K562 (cell line): ENCODE measurements around the gene APOLD1. TPM values are rescaled to one million over a fixed set of nuclear protein-coding genes. Genes with fewer than 3 reads are reported as not detected.

Experiments
- ATAC-seq: fragments of 200-7000 bp; cut with Tn5 transposase; 3 replicates; pipeline ENCODE4 v1.9.1; 2020; ENCODE audit warnings: moderate library complexity
- BruUV-seq: library from RNA; stranded (reverse); fragments of 400-500 nt; replicated peaks from 2 replicates; lab custom pipeline; 2021; lab: Mats Ljungman, UMichigan
- CTCF ChIA-PET: fragments of 300-600 bp; formaldehyde crosslinking; extraction: SDS; loops from one replicate; lab custom pipeline; 2021; ENCODE audit warnings: low intra/inter-chr PET ratio; lab: Yijun Ruan, JAX
- POLR2A ChIA-PET: fragments of 300-600, 350-650 bp; sonication (Branson Sonifier 250); formaldehyde crosslinking; extraction: SDS; loops from one replicate; lab custom pipeline; 2021; ENCODE audit warnings: antibody characterized with exemption, inconsistent platforms; lab: Yijun Ruan, JAX
- DNase-seq, 4 experiments: peaks; one replicate each; pipeline versions ENCODE4 v3.0.0 to v3.0.0-alpha.2; 2011 to 2018; ENCODE audit warnings: low spot score in 3 of 4, mixed read lengths in 3 of 4; ENCODE audit errors: extremely low read depth in 1 of 4
- FAIRE-seq: peaks from 2 replicates; lab custom pipeline; 2011; peaks lifted over from hg19 to GRCh38; lab: Jason Lieb, UNC
- H2AFZ ChIP-seq: 2 replicates; pipeline ENCODE4 v1.6.0; 2011; ENCODE audit warnings: low read depth, low read length, control low read depth, inconsistent platforms
- H3K27ac ChIP-seq: fragments of 200-600 bp; 3 replicates; pipeline ENCODE4 v1.8.0; 2011; ENCODE audit warnings: low read depth, mild to moderate bottlenecking, control low read depth, inconsistent platforms, low read length, moderate library complexity, mixed read lengths; ENCODE audit errors: extremely low read depth
- H3K27me3 ChIP-seq, 2 experiments: fragments of 300-600 bp in 1 of 2; 2 replicates in 1 of 2; 3 replicates in 1 of 2; pipeline versions ENCODE4 v1.6.0 to v1.8.0; 2011; ENCODE audit warnings: inconsistent platforms in 2 of 2, low read length in 2 of 2, mild to moderate bottlenecking in 1 of 2, mixed read lengths in 1 of 2, moderate library complexity in 1 of 2; ENCODE audit not compliant: control insufficient read depth in 2 of 2, insufficient read depth in 2 of 2
- H3K36me3 ChIP-seq: fragments of 300-600 bp; 3 replicates; pipeline ENCODE4 v1.8.0; 2011; ENCODE audit warnings: mild to moderate bottlenecking, low read length, inconsistent platforms; ENCODE audit not compliant: control insufficient read depth, insufficient read depth
- H3K4me1 ChIP-seq, 2 experiments: fragments of 200-600 bp in 1 of 2; replicated peaks in 1 of 2; 2 replicates in 1 of 2; 3 replicates in 1 of 2; pipeline versions ENCODE4 v1.5.1 to v1.8.0; 2011; ENCODE audit warnings: inconsistent platforms in 2 of 2, low read length in 2 of 2, mild to moderate bottlenecking in 1 of 2, mixed read lengths in 1 of 2, moderate library complexity in 1 of 2; ENCODE audit not compliant: control insufficient read depth in 2 of 2, insufficient read depth in 2 of 2
- H3K4me2 ChIP-seq: 2 replicates; pipeline ENCODE4 v1.6.1; 2011; ENCODE audit warnings: low read length, control low read depth, inconsistent platforms, mixed read lengths; ENCODE audit not compliant: insufficient read depth
- H3K4me3 ChIP-seq: fragments of 200-600 bp; sonication (generic), shearing (Covaris generic); 2 replicates; pipeline ENCODE4 v1.5.1; 2016; ENCODE audit warnings: control low read depth, inconsistent platforms
- H3K79me2 ChIP-seq: fragments of 200-600 bp; 3 replicates; pipeline ENCODE4 v1.8.0; 2011; ENCODE audit warnings: low read length, inconsistent platforms; ENCODE audit not compliant: control insufficient read depth, insufficient read depth
- H3K9ac ChIP-seq, 2 experiments: 2 replicates each; pipeline versions ENCODE4 v1.6.0 to v1.6.1; 2011; ENCODE audit warnings: low read depth in 2 of 2, low read length in 2 of 2, control low read depth in 1 of 2, inconsistent platforms in 1 of 2, mild to moderate bottlenecking in 1 of 2, mixed read lengths in 1 of 2; ENCODE audit not compliant: insufficient read depth in 1 of 2
- H3K9me1 ChIP-seq: one replicate; pipeline ENCODE4 v1.6.0; 2011; ENCODE audit warnings: inconsistent platforms, mild to moderate bottlenecking, low read length, moderate library complexity; ENCODE audit not compliant: control insufficient read depth, insufficient read depth
- H3K9me3 ChIP-seq: replicated peaks from 2 replicates; pipeline ENCODE4 v1.5.1; 2011; ENCODE audit warnings: low read depth, low read length, inconsistent platforms; ENCODE audit not compliant: control insufficient read depth, insufficient read depth
- H4K20me1 ChIP-seq: replicated peaks from 2 replicates; pipeline ENCODE4 v1.6.1; 2011; ENCODE audit warnings: low read length, inconsistent platforms, mixed read lengths; ENCODE audit not compliant: control insufficient read depth, insufficient read depth
- HNRNPUL1 ChIP-seq: fragments of 200-400 bp; formaldehyde crosslinking; IDR thresholded peaks from 2 replicates; pipeline ENCODE4 v1.6.1; 2017; ENCODE audit warnings: low read length
- LARP7 ChIP-seq: fragments of 450-650 bp; IDR thresholded peaks from 2 replicates; pipeline ENCODE4 v1.6.1; 2016
- MCM7 ChIP-seq, 2 experiments: fragments of 450-650 bp; IDR thresholded peaks; 2 replicates each; pipeline ENCODE4 v1.6.1; 2016 to 2018
- MEIS2 ChIP-seq: fragments of 450-650 bp; IDR thresholded peaks from 2 replicates; pipeline ENCODE4 v1.6.1; 2014; ENCODE audit warnings: mild to moderate bottlenecking; ENCODE audit not compliant: partially characterized antibody
- RAD21 ChIP-seq, 2 experiments: fragments of 250-450 bp in 1 of 2; fragments of 450-650 bp in 1 of 2; sonication (Bioruptor Pico) in 1 of 2; formaldehyde crosslinking in 1 of 2; IDR thresholded peaks in 1 of 2; conservative IDR thresholded peaks in 1 of 2; 2 replicates each; pipeline versions ENCODE4 v1.4.0 to v1.8.0; 2020 to 2022; ENCODE audit warnings: mild to moderate bottlenecking in 2 of 2, moderate library complexity in 1 of 2
- SMARCB1 ChIP-seq: IDR thresholded peaks from 2 replicates; pipeline ENCODE4 v1.6.1; 2011; ENCODE audit warnings: improper control_type of control experiment, low read depth; ENCODE audit not compliant: insufficient read length
- SMARCE1 ChIP-seq: fragments of 450-650 bp; IDR thresholded peaks from 2 replicates; pipeline ENCODE4 v1.7.1; 2016; ENCODE audit warnings: mild to moderate bottlenecking
- ZBTB33 ChIP-seq: sonication (generic); formaldehyde crosslinking; IDR thresholded peaks from 2 replicates; pipeline ENCODE4 v1.8.1; 2023; ENCODE audit warnings: mild to moderate bottlenecking, missing genetic modification reagents
- ZNF561 ChIP-seq: fragments of 450-650 bp; formaldehyde crosslinking; conservative IDR thresholded peaks from 2 replicates; pipeline ENCODE4 v1.4.0; 2020; ENCODE audit warnings: mild to moderate bottlenecking, moderate library complexity
- ZNF57 ChIP-seq: fragments of 450-650 bp; formaldehyde crosslinking; IDR thresholded peaks from 2 replicates; pipeline ENCODE4 v1.4.0; 2020; ENCODE audit warnings: mild to moderate bottlenecking, moderate library complexity
- ZNF589 ChIP-seq: fragments of 200-800 bp; sonication (Bioruptor generic); IDR thresholded peaks from 2 replicates; pipeline ENCODE4 v1.6.1; 2016; ENCODE audit warnings: low read depth, missing genetic modification characterization, missing compliant biosample characterization
- ZNF764 ChIP-seq: fragments of 250-450 bp; sonication (Bioruptor Pico); IDR thresholded peaks from 2 replicates; pipeline ENCODE4 v1.4.0; 2020; ENCODE audit warnings: low read depth, mild to moderate bottlenecking, moderate library complexity
- WGBS: fragments of 100-300 bp; shearing (Covaris generic); methylation state at CpG from one replicate; pipeline ENCODE4 v1.1.6; 2016; ENCODE audit warnings: low coverage, mixed read lengths; ENCODE audit not compliant: insufficient coverage; ENCODE audit errors: missing lambda C conversion rate; 5-methylcytosine and 5-hydroxymethylcytosine counted together
- in situ Hi-C: fragments of 300-500 bp; cut with MboI; formaldehyde crosslinking; loops from 4 replicates; pipeline ENCODE4 v1.15.0; 2018; ENCODE audit warnings: inconsistent platforms, mixed read lengths
- intact Hi-C: fragments of 100-400 bp; cut with micrococcal nuclease; formaldehyde crosslinking; loops from 2 replicates; pipeline ENCODE4 v1.14.2; 2022
- polyA plus RNA-seq, 8 experiments: library from polyadenylated mRNA; depleted of rRNA in 4 of 8; stranded (reverse) in 5 of 8; unstranded in 3 of 8; fragments of >200 nt; fragmentation: Nextera tagmentation in 2 of 8; fragmentation: Illumina TruSeq in 1 of 8; extraction: Ambion mirVana in 2 of 8; extraction: Trizol in 1 of 8; gene quantifications; 2 replicates each; pipeline versions ENCODE4 v1.2.1 to v1.2.3, GENCODE V29; 2011 to 2014; ENCODE audit warnings: inconsistent platforms in 1 of 8, missing spikeins in 1 of 8
- total RNA-seq, 7 experiments: library from RNA; depleted of rRNA in 6 of 7; stranded (reverse); fragments of >200 nt in 6 of 7; fragmentation: Illumina TruSeq in 2 of 7; extraction: Trizol in 2 of 7; gene quantifications; 2 replicates each; pipeline versions ENCODE4 v1.2.1 to v1.2.3, GENCODE V29; 2011 to 2021; ENCODE audit warnings: low replicate concordance in 1 of 7

APOLD1 gene
- total and polyA plus RNA-seq, 9 of the 15 experiments (the other 6 are each of a cell fraction or from before 2014, with no cell fraction given), result 0.28 to 1.1 (median 0.61) TPM

GRCh38 chr12:12745576-12746211, 39.8 kb upstream of the APOLD1 start:
- BruUV-seq, result no TSS peak
- no peak overlapping the region for H3K9ac ChIP-seq
- in situ Hi-C loops, result no loop called here
- H3K79me2 ChIP-seq, result no peaks in the 10 kb centered on the region
- WGBS, result 63% methylated on average over 6 of the region's 7 CpGs
- intact Hi-C loops, result no loop called here
- TF ChIP-seq LARP7 (no peak), MCM7 (IDR thresholded peaks at IDR 0.05) (no peak), SMARCE1 (no peak), HNRNPUL1 (no peak), MEIS2 (no peak), ZBTB33 (CRISPR knock-in tag) (no peak), RAD21 (CRISPR knock-in tag; conservative IDR thresholded peaks at IDR 0.05 in 1 of 2, IDR thresholded peaks at IDR 0.05 in 1 of 2) (no peak), ZNF589 (CRISPR knock-in tag) (no peak), SMARCB1 (no peak), ZNF561 (CRISPR knock-in tag) (no peak), ZNF764 (CRISPR knock-in tag) (no peak), ZNF57 (CRISPR knock-in tag) (no peak)
- no peaks in the 10 kb centered on the region for H4K20me1 ChIP-seq
- DNase-seq (no peak), FAIRE-seq (no peak), ATAC-seq (no peak)
- H3K9me3 ChIP-seq, result no peaks in the 10 kb centered on the region
- no peak overlapping the region for H2AFZ ChIP-seq
- POLR2A ChIA-PET, result interaction anchor here (0.9 kb wide), 1 partner anchor 12 kb away, joined by 3 read pairs; no protein-coding TSS in a partner anchor
- peaks cover 3 to 4% of the 10 kb centered on the region in 2 experiments; a peak in 3 of 5 replicates for H3K4me1 ChIP-seq
- no peaks in the 10 kb centered on the region for H3K9me1 ChIP-seq
- no peak overlapping the region for H3K27ac ChIP-seq
- no peak overlapping the region for H3K4me3 ChIP-seq
- CTCF ChIA-PET, result no interaction called here
- H3K36me3 ChIP-seq, result no peaks in the 10 kb centered on the region
- no peak overlapping the region for H3K4me2 ChIP-seq
- no peaks in the 10 kb centered on the region for H3K27me3 ChIP-seq
